NB4 (cell line): ENCODE results near the gene NRP2.

ENCODE experiments used
- DNase-seq: peaks from one replicate; pipeline ENCODE4 v3.0.0; 2010; ENCODE audit warnings: low read depth
- H3K4me3 ChIP-seq: one replicate; pipeline ENCODE4 v1.5.1; 2011; ENCODE audit warnings: mild to moderate bottlenecking, low read depth, low read length, moderate library complexity
- MYC ChIP-seq: IDR thresholded peaks from 2 replicates; pipeline ENCODE4 v1.6.1; 2011; ENCODE audit warnings: low read depth, low read length
- POLR2A ChIP-seq: IDR thresholded peaks from 2 replicates; pipeline ENCODE4 v1.6.1; 2011; ENCODE audit warnings: mild to moderate bottlenecking; ENCODE audit not compliant: insufficient read length; ENCODE audit errors: extremely low read depth
- TF ChIP-seq, protein P1 (sequence below): IDR thresholded peaks from one replicate; pipeline ENCODE4 v1.5.1; 2012; ENCODE audit warnings: low read depth, low read length
- TF ChIP-seq, protein P2 (sequence below): IDR thresholded peaks from 2 replicates; pipeline ENCODE4 v1.6.1; 2011; ENCODE audit warnings: low read depth, low read length

The NRP2 gene

DNA sequence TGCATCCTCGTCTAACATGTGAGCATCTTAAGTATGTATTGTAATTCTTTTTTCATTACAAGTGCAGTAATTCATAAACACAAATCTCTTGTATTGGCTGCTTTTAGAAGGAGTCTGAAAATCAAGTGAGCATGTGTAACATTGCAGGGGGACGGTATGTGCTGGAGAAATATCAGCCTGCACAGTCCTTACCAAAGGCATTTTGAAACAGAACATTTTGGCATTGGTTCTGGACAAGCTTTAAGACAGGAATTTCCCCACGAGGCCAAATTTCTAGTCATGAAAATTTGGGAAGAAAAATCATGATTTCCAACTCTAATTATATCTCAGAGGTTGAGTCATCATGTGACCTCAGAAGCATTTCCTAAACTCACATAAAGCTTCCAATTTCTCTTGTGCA is 24.7 kb upstream of the NRP2 start:
- H3K4me3 ChIP-seq: no peak overlapping the region
- TF ChIP-seq MYC (no peak), POLR2A (no peak)
- TF ChIP-seq, protein P1, sequence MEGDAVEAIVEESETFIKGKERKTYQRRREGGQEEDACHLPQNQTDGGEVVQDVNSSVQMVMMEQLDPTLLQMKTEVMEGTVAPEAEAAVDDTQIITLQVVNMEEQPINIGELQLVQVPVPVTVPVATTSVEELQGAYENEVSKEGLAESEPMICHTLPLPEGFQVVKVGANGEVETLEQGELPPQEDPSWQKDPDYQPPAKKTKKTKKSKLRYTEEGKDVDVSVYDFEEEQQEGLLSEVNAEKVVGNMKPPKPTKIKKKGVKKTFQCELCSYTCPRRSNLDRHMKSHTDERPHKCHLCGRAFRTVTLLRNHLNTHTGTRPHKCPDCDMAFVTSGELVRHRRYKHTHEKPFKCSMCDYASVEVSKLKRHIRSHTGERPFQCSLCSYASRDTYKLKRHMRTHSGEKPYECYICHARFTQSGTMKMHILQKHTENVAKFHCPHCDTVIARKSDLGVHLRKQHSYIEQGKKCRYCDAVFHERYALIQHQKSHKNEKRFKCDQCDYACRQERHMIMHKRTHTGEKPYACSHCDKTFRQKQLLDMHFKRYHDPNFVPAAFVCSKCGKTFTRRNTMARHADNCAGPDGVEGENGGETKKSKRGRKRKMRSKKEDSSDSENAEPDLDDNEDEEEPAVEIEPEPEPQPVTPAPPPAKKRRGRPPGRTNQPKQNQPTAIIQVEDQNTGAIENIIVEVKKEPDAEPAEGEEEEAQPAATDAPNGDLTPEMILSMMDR: no peak
- TF ChIP-seq, protein P2, sequence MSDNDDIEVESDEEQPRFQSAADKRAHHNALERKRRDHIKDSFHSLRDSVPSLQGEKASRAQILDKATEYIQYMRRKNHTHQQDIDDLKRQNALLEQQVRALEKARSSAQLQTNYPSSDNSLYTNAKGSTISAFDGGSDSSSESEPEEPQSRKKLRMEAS: no peak
- no peak for DNase-seq

DNA sequence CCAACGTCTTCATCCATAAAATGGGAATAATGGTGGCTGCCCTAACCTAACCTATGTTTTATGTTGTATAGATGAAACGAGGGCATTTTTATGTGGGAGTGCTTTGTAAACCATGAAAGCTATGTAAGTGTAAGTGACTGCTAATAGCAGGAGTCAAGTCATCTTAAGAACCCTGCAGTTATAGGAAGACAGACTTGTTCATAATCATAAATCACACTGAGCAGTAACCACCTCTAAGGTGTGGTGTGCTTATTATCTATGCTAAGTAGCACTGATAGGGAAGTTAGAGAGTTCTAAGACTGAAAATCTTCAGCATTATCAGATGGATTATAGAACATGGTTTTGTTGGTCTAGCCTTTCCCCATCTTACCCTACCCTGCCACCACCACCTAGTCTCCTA is 24.2 kb upstream of the NRP2 start:
- DNase-seq: no peak
- TF ChIP-seq POLR2A (no peak), MYC (no peak)
- TF ChIP-seq, protein P2: no peak
- TF ChIP-seq, protein P1: no peak
- no peak overlapping the region for H3K4me3 ChIP-seq

DNA sequence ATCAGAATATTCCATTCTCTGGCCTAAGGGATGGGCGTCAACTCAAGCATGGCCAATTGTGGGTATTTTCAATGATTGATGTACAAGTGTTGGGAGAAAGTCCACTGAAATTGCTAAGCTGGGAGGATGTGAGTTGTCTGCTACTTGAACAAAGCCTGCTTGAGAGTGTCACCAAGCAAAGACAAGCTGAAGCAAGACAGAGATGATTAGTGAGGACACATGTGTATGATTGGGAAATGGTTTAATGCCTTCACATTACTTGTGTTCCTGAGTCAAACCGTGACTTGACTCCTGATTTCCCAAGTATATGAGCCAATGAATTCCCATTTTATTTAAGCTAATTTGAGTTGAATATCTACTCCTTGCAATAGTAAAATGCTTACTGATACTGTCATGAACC is 23.7 kb upstream of the NRP2 start:
- DNase-seq: no peak
- no peak overlapping the region for H3K4me3 ChIP-seq
- TF ChIP-seq, protein P2: no peak
- no peak for TF ChIP-seq POLR2A
- TF ChIP-seq, protein P1: no peak
- TF ChIP-seq MYC: no peak

DNA sequence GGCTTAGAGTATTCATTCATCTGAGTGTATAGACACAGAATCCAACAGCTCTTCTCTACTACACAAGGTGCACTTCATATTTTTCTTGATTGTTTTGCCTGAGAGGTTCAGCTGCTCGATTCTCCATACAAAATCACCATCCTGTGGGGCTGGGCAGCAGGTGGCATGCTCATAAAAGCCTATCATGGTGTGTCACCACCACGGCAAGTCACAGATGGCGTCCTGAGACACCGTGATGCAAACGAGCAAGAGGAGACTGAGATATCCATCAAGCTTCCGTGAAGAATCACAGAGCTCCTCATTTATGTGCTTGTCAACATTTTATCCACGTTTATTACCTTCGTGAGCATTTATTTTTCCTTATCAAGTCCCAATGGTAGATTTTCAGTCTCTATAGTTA is 22.4 kb upstream of the NRP2 start:
- DNase-seq: no peak
- TF ChIP-seq, protein P1: no peak
- TF ChIP-seq MYC: no peak
- TF ChIP-seq POLR2A: no peak
- TF ChIP-seq, protein P2: no peak
- H3K4me3 ChIP-seq: no peak overlapping the region

DNA sequence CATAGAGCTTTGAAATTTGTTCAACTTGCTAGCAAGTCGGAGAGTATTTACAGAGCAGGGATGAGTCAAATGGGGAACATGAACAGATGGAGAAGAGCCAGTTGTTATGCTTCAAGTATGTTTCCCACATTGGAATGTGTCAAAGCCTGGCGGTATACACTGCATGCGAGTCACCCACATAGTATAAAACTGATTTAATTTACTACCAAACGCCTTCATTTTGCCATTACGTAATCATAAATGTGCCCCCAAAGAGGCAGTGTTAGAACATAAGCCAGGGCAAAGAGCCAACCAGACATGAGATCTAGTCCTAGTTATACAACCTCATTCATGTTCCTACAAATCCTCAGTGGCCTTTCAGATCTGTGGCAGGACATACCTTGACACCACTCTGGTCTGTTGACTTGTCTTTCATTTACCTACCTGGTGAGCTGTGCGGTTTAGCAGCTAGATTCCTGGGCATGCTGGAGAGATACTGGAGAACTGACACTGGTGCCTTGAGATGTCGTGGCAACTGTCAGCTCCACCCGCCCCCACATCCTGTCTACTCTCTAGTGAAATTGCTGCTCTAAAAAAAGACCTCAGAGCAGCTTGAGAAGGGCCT is 21.7 kb upstream of the NRP2 start:
- TF ChIP-seq POLR2A: no peak
- TF ChIP-seq, protein P2: no peak
- no peak for TF ChIP-seq MYC
- TF ChIP-seq, protein P1: no peak
- DNase-seq: peak; percentile 21

DNA sequence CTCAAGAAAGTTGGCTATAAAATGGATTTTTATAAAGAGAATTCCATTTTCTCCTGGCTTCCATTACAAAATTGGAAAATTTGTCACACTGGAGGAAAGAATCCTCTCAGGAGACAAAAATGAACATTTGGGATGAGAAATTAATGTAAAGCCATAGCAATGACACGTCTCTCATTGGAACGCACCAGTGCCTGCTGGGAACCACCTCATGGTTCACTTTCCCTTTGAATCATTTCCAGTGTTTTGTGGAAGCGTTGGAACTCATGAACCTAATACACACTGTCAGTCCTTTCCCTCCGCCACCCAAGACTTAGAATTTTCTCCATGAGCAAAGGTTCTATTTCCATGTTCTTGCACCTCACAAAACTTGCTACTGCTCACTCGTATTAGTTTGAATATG is 21.0 kb upstream of the NRP2 start:
- H3K4me3 ChIP-seq: no peak overlapping the region
- TF ChIP-seq MYC (no peak), POLR2A (no peak)
- TF ChIP-seq, protein P1: no peak
- DNase-seq: no peak

More for the DNA sequence above, 21.7 kb upstream of the NRP2 start:
- no peak overlapping the region for H3K4me3 ChIP-seq
